ENCODE results near the gene METTL14. TPM values are rescaled to one million over a fixed set of nuclear protein-coding genes. Genes with fewer than 3 reads are reported as not detected.
A peak's percentile ranks its signal among the peaks of the same experiment; 100 is the strongest.

METTL14 gene
- polyA plus RNA-seq, 1 donor from 2014 or later = 41.1 TPM

- H3K27ac Mint-ChIP-seq = no peak overlapping the region
- no peaks in the 10 kb centered on the region for H3K27me3 Mint-ChIP-seq
- H3K4me1 Mint-ChIP-seq = no peaks in the 10 kb centered on the region
- H3K4me3 Mint-ChIP-seq = no peak overlapping the region
- H3K36me3 Mint-ChIP-seq = no peaks in the 10 kb centered on the region
- H3K9me3 Mint-ChIP-seq = no peaks in the 10 kb centered on the region
Observed at GRCh38 chr4:118721752-118722151, 36.6 kb downstream of the METTL14 start.

GRCh38 chr4:118723369-118723768, 38.2 kb downstream of the METTL14 start:
- Mint-ChIP-seq H3K4me1 (no peaks in the 10 kb centered on the region), H3K9me3 (no peaks in the 10 kb centered on the region), H3K27me3 (no peaks in the 10 kb centered on the region), H3K36me3 (peaks cover 4% of the 10 kb centered on the region), H3K4me3 (no peak overlapping the region), H3K27ac (no peak overlapping the region)

- peaks cover 4% of the 10 kb centered on the region for H3K36me3 Mint-ChIP-seq
- no peaks in the 10 kb centered on the region for H3K27me3 Mint-ChIP-seq
- H3K27ac Mint-ChIP-seq = peak overlapping the region in 1 of 3 donors; percentile 43
- no peaks in the 10 kb centered on the region for H3K4me1 Mint-ChIP-seq
- no peak overlapping the region for H3K4me3 Mint-ChIP-seq
- no peaks in the 10 kb centered on the region for H3K9me3 Mint-ChIP-seq
Observed at GRCh38 chr4:118727360-118727759, 42.2 kb downstream of the METTL14 start.

GRCh38 chr4:118729287-118730286, 44.4 kb downstream of the METTL14 start:
- Mint-ChIP-seq H3K36me3 (peaks cover 4% of the 10 kb centered on the region), H3K4me3 (no peak overlapping the region), H3K9me3 (no peaks in the 10 kb centered on the region), H3K27ac (no peak overlapping the region), H3K27me3 (no peaks in the 10 kb centered on the region), H3K4me1 (no peaks in the 10 kb centered on the region)

- Mint-ChIP-seq H3K4me3 (no peak overlapping the region), H3K36me3 (peaks cover 7% of the 10 kb centered on the region), H3K27me3 (no peaks in the 10 kb centered on the region), H3K4me1 (no peaks in the 10 kb centered on the region), H3K27ac (no peak overlapping the region), H3K9me3 (no peaks in the 10 kb centered on the region)
Observed at GRCh38 chr4:118730683-118731082, 45.5 kb downstream of the METTL14 start.

- no peaks in the 10 kb centered on the region for H3K4me1 Mint-ChIP-seq
- H3K27me3 Mint-ChIP-seq = no peaks in the 10 kb centered on the region
- H3K36me3 Mint-ChIP-seq = peaks cover 4% of the 10 kb centered on the region
- H3K27ac Mint-ChIP-seq = no peak overlapping the region
- H3K9me3 Mint-ChIP-seq = no peaks in the 10 kb centered on the region
- peak overlapping the region in 1 of 4 donors; percentile 13 for H3K4me3 Mint-ChIP-seq
Observed at GRCh38 chr4:118732591-118733330, 47.6 kb downstream of the METTL14 start.

- H3K9me3 Mint-ChIP-seq = no peaks in the 10 kb centered on the region
- H3K4me1 Mint-ChIP-seq = no peaks in the 10 kb centered on the region
- peaks cover 5% of the 10 kb centered on the region for H3K36me3 Mint-ChIP-seq
- H3K4me3 Mint-ChIP-seq = no peak overlapping the region
- no peaks in the 10 kb centered on the region for H3K27me3 Mint-ChIP-seq
- no peak overlapping the region for H3K27ac Mint-ChIP-seq
Observed at GRCh38 chr4:118734491-118735205, 49.5 kb downstream of the METTL14 start.

- Mint-ChIP-seq H3K4me1 (no peaks in the 10 kb centered on the region), H3K36me3 (peaks cover 5% of the 10 kb centered on the region), H3K27me3 (no peaks in the 10 kb centered on the region), H3K9me3 (no peaks in the 10 kb centered on the region), H3K27ac (no peak overlapping the region), H3K4me3 (no peak overlapping the region)
Observed at GRCh38 chr4:118736900-118737299, 51.7 kb downstream of the METTL14 start.

- Mint-ChIP-seq H3K9me3 (no peaks in the 10 kb centered on the region), H3K4me1 (no peaks in the 10 kb centered on the region), H3K36me3 (peaks cover 5% of the 10 kb centered on the region), H3K4me3 (no peak overlapping the region), H3K27me3 (no peaks in the 10 kb centered on the region), H3K27ac (no peak overlapping the region)
Observed at GRCh38 chr4:118738090-118738489, 52.9 kb downstream of the METTL14 start.

- Mint-ChIP-seq H3K4me3 (no peak overlapping the region), H3K27ac (no peak overlapping the region), H3K9me3 (no peaks in the 10 kb centered on the region), H3K36me3 (peaks cover 8% of the 10 kb centered on the region), H3K4me1 (no peaks in the 10 kb centered on the region), H3K27me3 (no peaks in the 10 kb centered on the region)
Observed at GRCh38 chr4:118739022-118739713, 54.0 kb downstream of the METTL14 start.

- Mint-ChIP-seq H3K27me3 (no peaks in the 10 kb centered on the region), H3K36me3 (peaks cover 7% of the 10 kb centered on the region), H3K4me1 (no peaks in the 10 kb centered on the region), H3K4me3 (no peak overlapping the region), H3K27ac (no peak overlapping the region), H3K9me3 (no peaks in the 10 kb centered on the region)
Observed at GRCh38 chr4:118740869-118741268, 55.7 kb downstream of the METTL14 start.

- Mint-ChIP-seq H3K27ac (no peak overlapping the region), H3K36me3 (peaks cover 7% of the 10 kb centered on the region), H3K9me3 (no peaks in the 10 kb centered on the region), H3K27me3 (no peaks in the 10 kb centered on the region), H3K4me3 (no peak overlapping the region), H3K4me1 (no peaks in the 10 kb centered on the region)
Observed at GRCh38 chr4:118741301-118741855, 56.2 kb downstream of the METTL14 start.

- H3K9me3 Mint-ChIP-seq = no peaks in the 10 kb centered on the region
- H3K4me1 Mint-ChIP-seq = no peaks in the 10 kb centered on the region
- no peaks in the 10 kb centered on the region for H3K27me3 Mint-ChIP-seq
- H3K36me3 Mint-ChIP-seq = peaks cover 7% of the 10 kb centered on the region
- H3K4me3 Mint-ChIP-seq = no peak overlapping the region
- no peak overlapping the region for H3K27ac Mint-ChIP-seq
Observed at GRCh38 chr4:118742050-118742449, 56.9 kb downstream of the METTL14 start.

GRCh38 chr4:118743867-118744266, 58.7 kb downstream of the METTL14 start:
- H3K4me3 Mint-ChIP-seq = no peak overlapping the region
- no peaks in the 10 kb centered on the region for H3K9me3 Mint-ChIP-seq
- peaks cover 7% of the 10 kb centered on the region for H3K36me3 Mint-ChIP-seq
- no peak overlapping the region for H3K27ac Mint-ChIP-seq
- H3K4me1 Mint-ChIP-seq = no peaks in the 10 kb centered on the region
- H3K27me3 Mint-ChIP-seq = no peaks in the 10 kb centered on the region

All from IgD-negative memory B cell (primary cell).